GM21526 (cell line): ENCODE data around the gene FAM174A.

Experiments
- ATAC-seq: cut with Tn5 transposase; IDR thresholded peaks from one replicate; pipeline ENCODE4 v1.9.1; 2021; ENCODE audit warnings: moderate library complexity; ENCODE audit not compliant: unreplicated experiment, low FRiP score

Gene FAM174A

GRCh38 chr5:100535060-100536005, at the start of gene FAM174A:
Gene FAM174A (plus strand): TSS chr5:100535374. CDS start chr5:100535531, 157 bp downstream.
- ATAC-seq, result peak; percentile 97

- ATAC-seq, result no peak
Observed at GRCh38 chr5:100493996-100494395, 41.2 kb upstream of the FAM174A start.

- ATAC-seq, result no peak
Observed at GRCh38 chr5:100496296-100496695, 38.9 kb upstream of the FAM174A start.

- no peak for ATAC-seq
Observed at GRCh38 chr5:100502684-100503083, 32.5 kb upstream of the FAM174A start.

- ATAC-seq, result no peak
Observed at GRCh38 chr5:100505984-100506670, 29.0 kb upstream of the FAM174A start.

- ATAC-seq, result peak; percentile 52
Observed at GRCh38 chr5:100516285-100516684, 18.9 kb upstream of the FAM174A start.

DNA sequence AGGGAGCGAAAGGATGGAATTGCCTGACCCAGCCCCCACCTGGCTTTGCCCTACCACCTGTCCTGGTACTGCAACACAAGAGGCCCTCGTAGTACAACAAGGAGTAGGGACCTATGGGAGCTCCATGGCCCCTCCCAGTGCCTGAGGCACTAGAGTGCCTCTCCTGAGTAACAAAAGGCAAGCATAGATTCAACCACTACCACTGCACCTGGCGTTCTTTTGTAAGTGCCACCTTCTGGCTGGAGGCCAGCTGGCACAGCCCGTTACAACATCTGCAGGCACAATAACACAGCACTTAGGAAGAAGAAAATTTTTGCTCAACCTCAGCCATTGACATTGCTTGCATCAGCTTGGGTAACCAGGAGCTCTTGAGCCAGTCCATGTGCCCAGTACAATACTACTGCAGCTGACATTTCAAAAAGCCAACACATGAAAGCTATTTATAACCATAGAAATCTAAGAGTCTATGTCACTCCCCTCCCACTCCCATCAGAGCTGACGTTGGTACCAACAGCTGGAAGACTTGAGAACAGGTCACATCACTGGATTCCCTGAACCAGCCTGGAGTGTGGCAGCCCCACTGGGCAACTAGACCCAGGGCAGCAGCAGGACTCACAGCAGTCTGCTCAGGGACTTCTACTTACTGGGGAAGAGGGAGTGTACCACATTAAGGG, 17.7 kb upstream of the FAM174A start:
- ATAC-seq, result no peak

DNA sequence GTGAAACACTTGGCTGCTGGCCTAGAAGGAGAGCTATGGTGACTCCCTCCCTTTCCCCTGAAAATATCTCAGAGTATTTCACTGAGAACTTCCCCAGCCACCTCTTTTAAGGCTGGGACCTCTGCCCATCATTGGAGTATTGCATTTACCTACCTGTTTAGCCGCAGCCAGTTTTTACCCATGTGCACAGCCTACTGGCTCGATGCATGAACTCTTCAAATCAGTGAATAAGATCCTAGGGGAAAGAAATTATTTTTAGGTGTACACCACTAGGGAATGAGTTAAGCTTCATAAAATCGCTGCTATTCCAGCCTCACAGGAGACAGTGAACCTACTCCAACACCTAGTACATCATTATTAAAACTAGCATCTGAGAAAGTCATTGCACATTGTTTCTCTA, 16.8 kb upstream of the FAM174A start:
- ATAC-seq, result no peak

DNA sequence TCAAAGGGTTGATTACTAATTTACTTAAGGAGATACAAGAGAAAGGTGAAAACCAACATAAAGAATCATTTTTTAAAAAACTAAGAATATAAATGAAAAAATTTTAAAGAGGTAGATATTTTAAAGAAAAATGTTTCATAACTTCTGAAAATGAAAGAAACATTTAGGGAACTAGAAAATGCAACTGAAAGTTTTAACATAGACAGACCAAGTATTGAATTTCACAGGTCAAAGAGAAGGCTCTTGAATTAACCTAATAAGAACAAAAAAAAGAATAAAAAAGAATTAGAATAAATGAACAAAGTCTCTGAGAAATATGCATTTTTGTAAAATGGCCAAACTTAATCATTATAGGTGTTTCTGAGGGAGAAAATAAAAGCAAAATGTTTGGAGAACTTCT, 16.1 kb upstream of the FAM174A start:
- ATAC-seq, result peak; percentile 65

- ATAC-seq, result no peak
Observed at GRCh38 chr5:100520348-100520747, 14.8 kb upstream of the FAM174A start.

- no peak for ATAC-seq
Observed at GRCh38 chr5:100537946-100538345, 2.8 kb downstream of the FAM174A start.

- no peak for ATAC-seq
Observed at GRCh38 chr5:100539519-100539918, 4.3 kb downstream of the FAM174A start.

GRCh38 chr5:100542086-100542485, 6.9 kb downstream of the FAM174A start:
- no peak for ATAC-seq

DNA sequence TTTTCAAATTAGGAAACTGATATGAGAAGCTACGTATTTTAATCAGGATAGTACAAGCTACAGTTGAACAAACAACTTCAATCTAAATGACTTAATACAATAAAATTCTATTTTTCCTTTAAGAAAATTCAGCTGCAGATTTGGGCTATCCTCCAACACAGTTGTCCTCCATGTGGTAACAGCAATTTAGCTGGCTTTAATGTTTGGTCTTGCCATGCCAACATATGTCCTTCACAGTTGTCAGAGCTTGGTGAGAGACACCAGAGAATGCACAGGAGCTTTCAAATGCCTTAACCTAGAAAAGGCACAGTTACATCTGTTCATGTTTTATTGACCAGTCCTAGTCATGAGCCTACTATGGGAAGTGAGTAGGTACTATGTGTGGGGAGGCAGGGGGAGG, 10.8 kb downstream of the FAM174A start:
- ATAC-seq, result no peak

DNA sequence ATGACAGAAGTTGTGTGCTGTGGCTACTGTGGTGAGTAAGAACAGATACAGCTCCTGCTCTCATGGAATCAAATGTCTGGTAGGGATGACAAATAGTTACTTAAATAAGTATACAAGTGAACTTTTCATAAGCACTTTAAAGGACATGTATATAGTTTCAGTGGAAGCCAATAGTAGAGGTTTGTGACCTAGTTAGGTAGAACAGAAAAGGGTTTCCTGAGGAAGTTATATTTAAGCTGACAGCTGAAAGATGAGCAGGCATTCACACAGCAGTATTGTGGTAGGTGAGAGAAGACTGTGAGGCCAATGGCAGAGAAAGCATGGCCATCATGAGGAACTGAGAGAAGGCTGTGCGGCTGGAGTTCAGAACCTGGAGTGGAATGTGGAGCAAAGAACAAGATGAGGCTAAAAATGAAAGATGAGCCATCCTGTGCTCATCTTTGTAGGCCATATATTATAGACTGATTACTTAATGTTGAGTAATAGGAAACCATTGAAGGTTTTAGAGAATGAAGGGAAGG, 15.4 kb downstream of the FAM174A start:
- ATAC-seq, result peak; percentile 94

GRCh38 chr5:100551183-100551582, 16.0 kb downstream of the FAM174A start:
- peak; percentile 4 for ATAC-seq

DNA sequence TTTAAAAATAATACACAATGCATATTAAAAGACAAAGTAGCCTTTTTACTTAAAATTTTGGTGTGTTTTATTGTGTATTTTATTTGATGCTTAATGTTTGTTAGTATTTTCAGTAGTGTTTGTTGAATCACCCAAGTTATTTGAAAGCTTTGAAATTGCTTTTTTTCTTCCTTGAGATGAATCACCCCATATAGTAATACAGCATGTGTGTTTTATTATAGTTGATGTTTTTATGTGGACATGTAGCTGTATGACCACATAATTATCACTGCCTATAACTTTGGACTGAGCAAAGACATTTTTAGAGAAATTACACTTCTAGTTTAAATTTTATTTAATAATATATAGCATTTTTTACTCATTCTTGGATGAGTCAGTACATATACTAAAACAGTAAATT, 18.0 kb downstream of the FAM174A start:
- ATAC-seq, result no peak

DNA sequence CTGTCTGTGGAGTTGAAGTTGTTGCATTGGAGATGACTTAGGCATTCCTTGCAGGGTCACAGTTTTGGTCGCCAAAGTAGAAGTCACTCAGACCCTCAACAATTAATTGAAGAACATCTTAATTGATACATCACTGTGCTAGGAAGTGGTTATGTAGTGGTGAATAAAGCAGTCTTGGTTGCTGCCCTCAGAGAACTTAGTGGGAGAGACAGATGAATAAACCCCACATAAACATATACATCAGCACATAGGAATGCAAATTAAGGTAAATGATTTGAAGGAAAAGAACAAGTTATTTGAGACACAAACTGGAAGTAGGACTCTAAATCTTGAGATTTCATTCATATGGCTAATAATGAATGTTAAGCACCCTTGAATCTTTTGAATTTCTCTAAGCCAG, 25.7 kb downstream of the FAM174A start:
- ATAC-seq, result no peak

GRCh38 chr5:100562821-100563220, 27.6 kb downstream of the FAM174A start:
- ATAC-seq, result no peak

DNA sequence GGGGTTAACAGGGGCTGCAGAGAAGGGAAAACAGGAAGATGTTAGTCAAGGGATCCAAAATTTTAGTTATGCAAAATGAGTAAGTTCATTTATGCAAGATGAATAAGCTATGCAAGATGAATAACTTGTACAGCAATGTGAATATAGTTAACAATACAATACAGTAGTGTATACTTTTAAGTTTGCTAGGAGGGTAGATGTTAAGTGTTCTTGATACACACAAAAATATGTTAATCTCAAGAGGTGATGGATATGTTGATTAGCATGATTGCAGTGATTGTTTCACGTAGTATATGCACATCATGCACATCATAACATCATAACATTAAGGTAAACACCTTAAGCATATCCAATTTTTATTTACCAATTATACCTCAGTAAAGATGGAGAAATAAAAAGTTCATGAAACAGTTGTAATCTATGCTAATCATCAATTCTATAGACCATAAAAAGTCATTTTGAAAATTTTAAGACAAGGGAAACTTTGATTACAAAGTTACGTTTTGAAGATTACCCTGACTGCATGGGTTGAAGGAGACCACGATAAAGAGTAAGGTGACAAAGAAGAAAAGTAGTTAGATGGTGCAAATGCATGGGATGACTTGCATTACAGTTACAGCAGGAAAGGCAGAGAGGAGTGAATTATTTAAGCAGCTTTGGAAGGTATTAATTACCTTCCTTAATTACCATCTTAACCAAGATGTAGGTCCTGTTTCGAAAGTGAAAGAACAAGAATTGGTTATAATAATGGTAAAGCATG, 31.4 kb downstream of the FAM174A start:
- ATAC-seq, result no peak
